ENCODE results near the gene ZNF212. TPM values are rescaled to one million over a fixed set of nuclear protein-coding genes. Genes with fewer than 3 reads are reported as not detected.
A peak's percentile ranks its signal among the peaks of the same experiment; 100 is the strongest.

Gene ZNF212
- total and polyA plus RNA-seq, 2 donors (not counting 1 experiment from before 2014, with no cell fraction given), result 4.2 to 4.8 TPM

DNA sequence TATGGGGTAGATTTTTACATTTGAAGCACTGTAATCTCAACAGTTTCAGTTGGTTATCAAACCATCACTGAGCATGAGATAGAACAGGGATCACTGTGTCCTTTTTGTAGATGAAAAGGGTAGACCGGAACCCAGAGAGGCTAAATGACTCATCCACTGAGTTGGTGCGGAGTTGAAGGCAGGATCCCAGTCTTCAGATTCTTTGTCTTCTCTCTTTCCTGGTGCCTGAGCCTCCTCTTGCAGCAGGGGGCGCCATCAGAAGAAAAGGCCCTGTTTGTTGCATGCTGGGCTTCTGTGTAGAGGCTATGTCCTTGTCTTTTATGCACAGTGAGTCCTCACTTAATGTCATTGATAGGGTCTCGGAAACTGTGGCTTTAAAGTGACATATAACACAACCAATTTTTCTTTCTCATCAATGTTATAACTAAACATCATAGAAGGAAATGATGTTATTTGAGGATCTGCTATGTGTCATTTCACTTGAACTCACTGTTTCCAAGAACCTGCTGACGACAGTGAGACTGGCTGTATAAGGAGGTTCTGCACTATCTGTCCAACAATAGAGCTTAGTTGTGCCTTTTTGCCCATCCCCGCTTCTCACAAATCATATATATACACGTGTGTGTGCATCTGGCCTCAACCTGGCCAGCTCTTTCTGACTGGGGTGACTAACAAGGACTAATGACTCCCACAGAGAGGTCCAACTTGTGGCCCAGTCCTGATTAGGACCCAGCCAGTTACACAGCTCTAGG is 29.8 kb upstream of the ZNF212 start:
- Histone ChIP-seq H3K79me2 (ENCODE audit: control insufficient read depth, insufficient read depth, low read length) (no peaks in the 10 kb centered on the region), H3K36me3 (ENCODE audit: control insufficient read depth, insufficient read depth, low read length) (peaks cover 34% of the 10 kb centered on the region), H3K27ac (ENCODE audit: insufficient read depth, low read length) (no peak overlapping the region), H4K20me1 (ENCODE audit: control insufficient read depth, extremely low read depth, insufficient read depth, low read length) (no peaks in the 10 kb centered on the region), H3K27me3 (ENCODE audit: control insufficient read depth, insufficient read depth, low read length) (no peaks in the 10 kb centered on the region), H3K4me3 (replicated peaks in 1 of 4; ENCODE audit: control extremely low read depth in 1 of 4, insufficient read depth in 1 of 4, low read depth in 3 of 4, low read length in 4 of 4) (no peak overlapping the region), H3K9ac (ENCODE audit: insufficient read depth, low read length) (no peak overlapping the region), H3K4me1 (ENCODE audit: control insufficient read depth, extremely low read depth, insufficient read depth, low read length) (no peaks in the 10 kb centered on the region), H3K9me3 (ENCODE audit: control insufficient read depth, insufficient read depth, low read depth, low read length) (no peaks in the 10 kb centered on the region), H2AFZ (ENCODE audit: low read length) (no peak overlapping the region), H3K4me2 (ENCODE audit: extremely low read depth, insufficient read depth, low read length) (no peak overlapping the region)
- DNase-seq (ENCODE audit: low read depth in 2 of 2), result peak; percentile 41 to 62
- TF ChIP-seq EZH2 (IDR thresholded peaks at IDR 0.05; ENCODE audit: low read length, missing control alignments) (no peak), CTCF (conservative IDR thresholded peaks at IDR 0.05 in 1 of 2, IDR thresholded peaks at IDR 0.05 in 1 of 2; ENCODE audit: low read depth in 1 of 2, low read length in 2 of 2) (peak; percentile 39 to 65)

- H2AFZ ChIP-seq (ENCODE audit: low read length), result no peak overlapping the region
- H3K9me3 ChIP-seq (ENCODE audit: control insufficient read depth, insufficient read depth, low read depth, low read length), result no peaks in the 10 kb centered on the region
- no peaks in the 10 kb centered on the region for H4K20me1 ChIP-seq (ENCODE audit: control insufficient read depth, extremely low read depth, insufficient read depth, low read length)
- H3K4me2 ChIP-seq (ENCODE audit: extremely low read depth, insufficient read depth, low read length), result no peak overlapping the region
- no peak for DNase-seq (ENCODE audit: low read depth in 2 of 2)
- peaks cover 33% of the 10 kb centered on the region for H3K36me3 ChIP-seq (ENCODE audit: control insufficient read depth, insufficient read depth, low read length)
- no peak overlapping the region for H3K9ac ChIP-seq (ENCODE audit: insufficient read depth, low read length)
- no peaks in the 10 kb centered on the region for H3K79me2 ChIP-seq (ENCODE audit: control insufficient read depth, insufficient read depth, low read length)
- TF ChIP-seq CTCF (conservative IDR thresholded peaks at IDR 0.05 in 1 of 2, IDR thresholded peaks at IDR 0.05 in 1 of 2; ENCODE audit: low read depth in 1 of 2, low read length in 2 of 2) (no peak), EZH2 (IDR thresholded peaks at IDR 0.05; ENCODE audit: low read length, missing control alignments) (no peak)
- no peaks in the 10 kb centered on the region for H3K27me3 ChIP-seq (ENCODE audit: control insufficient read depth, insufficient read depth, low read length)
- no peaks in the 10 kb centered on the region for H3K4me1 ChIP-seq (ENCODE audit: control insufficient read depth, extremely low read depth, insufficient read depth, low read length)
- no peak overlapping the region for H3K4me3 ChIP-seq (replicated peaks in 1 of 4; ENCODE audit: control extremely low read depth in 1 of 4, insufficient read depth in 1 of 4, low read depth in 3 of 4, low read length in 4 of 4)
- H3K27ac ChIP-seq (ENCODE audit: insufficient read depth, low read length), result no peak overlapping the region
Observed at GRCh38 chr7:149210551-149210950, 28.9 kb upstream of the ZNF212 start.

DNA sequence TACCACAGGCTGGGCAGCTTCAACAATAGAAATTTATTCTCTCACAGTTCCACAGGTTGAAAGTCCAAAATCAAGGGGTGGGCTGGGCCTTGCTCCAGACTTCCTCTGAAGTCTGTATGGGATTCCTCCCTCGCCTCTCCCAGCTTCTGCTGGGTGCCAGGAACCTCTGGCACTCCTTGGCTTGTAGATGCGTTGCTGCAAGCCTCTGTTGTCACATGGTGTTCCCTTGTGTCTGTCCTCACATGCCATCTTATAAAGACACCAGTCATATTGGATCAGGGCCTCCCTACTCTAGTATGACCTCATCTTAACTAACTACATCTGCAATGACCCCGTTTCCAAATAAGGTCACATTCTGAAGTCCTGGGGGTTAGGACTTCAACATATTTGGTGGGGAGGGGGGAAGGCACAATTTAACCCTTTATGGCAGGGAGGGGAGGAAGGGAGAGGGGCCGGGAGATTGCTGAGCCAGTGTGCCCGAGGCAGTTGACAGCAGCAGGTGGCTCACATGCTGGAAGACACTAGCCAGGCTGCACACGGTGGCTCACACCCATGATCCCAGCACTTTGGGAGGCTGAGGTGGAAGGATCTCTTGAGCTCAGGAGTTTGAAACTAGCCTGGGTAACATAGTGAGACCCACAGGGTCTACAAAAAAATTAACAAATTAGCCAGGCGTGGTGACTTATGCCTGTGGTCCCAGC is 25.3 kb upstream of the ZNF212 start:
- no peak overlapping the region for H3K4me3 ChIP-seq (replicated peaks in 1 of 4; ENCODE audit: control extremely low read depth in 1 of 4, insufficient read depth in 1 of 4, low read depth in 3 of 4, low read length in 4 of 4)
- H3K9me3 ChIP-seq (ENCODE audit: control insufficient read depth, insufficient read depth, low read depth, low read length), result no peaks in the 10 kb centered on the region
- H2AFZ ChIP-seq (ENCODE audit: low read length), result no peak overlapping the region
- no peaks in the 10 kb centered on the region for H3K4me1 ChIP-seq (ENCODE audit: control insufficient read depth, extremely low read depth, insufficient read depth, low read length)
- TF ChIP-seq EZH2 (IDR thresholded peaks at IDR 0.05; ENCODE audit: low read length, missing control alignments) (no peak), CTCF (conservative IDR thresholded peaks at IDR 0.05 in 1 of 2, IDR thresholded peaks at IDR 0.05 in 1 of 2; ENCODE audit: low read depth in 1 of 2, low read length in 2 of 2) (no peak)
- H3K27me3 ChIP-seq (ENCODE audit: control insufficient read depth, insufficient read depth, low read length), result no peaks in the 10 kb centered on the region
- no peak overlapping the region for H3K9ac ChIP-seq (ENCODE audit: insufficient read depth, low read length)
- H3K27ac ChIP-seq (ENCODE audit: insufficient read depth, low read length), result no peak overlapping the region
- no peak for DNase-seq (ENCODE audit: low read depth in 2 of 2)
- H3K79me2 ChIP-seq (ENCODE audit: control insufficient read depth, insufficient read depth, low read length), result no peaks in the 10 kb centered on the region
- H3K4me2 ChIP-seq (ENCODE audit: extremely low read depth, insufficient read depth, low read length), result no peak overlapping the region
- no peaks in the 10 kb centered on the region for H4K20me1 ChIP-seq (ENCODE audit: control insufficient read depth, extremely low read depth, insufficient read depth, low read length)
- peaks cover 32% of the 10 kb centered on the region for H3K36me3 ChIP-seq (ENCODE audit: control insufficient read depth, insufficient read depth, low read length)

Data from fibroblast of lung (primary cell).